ENCODE data around the gene SLC9A5.

The SLC9A5 gene

GRCh38 chr16:67278773-67279295 is 30.1 kb downstream of the SLC9A5 start:
- TF ChIP-seq CTCF (IDR thresholded peaks at IDR 0.05; ENCODE audit: low read length): peak; percentile 80
- no peak for TF ChIP-seq EZH2 (IDR thresholded peaks at IDR 0.05; ENCODE audit: borderline replicate concordance, low read length)
- peaks cover 9% of the 10 kb centered on the region for H3K4me1 ChIP-seq (ENCODE audit: insufficient read depth, low read length, severe bottlenecking)
- no peaks in the 10 kb centered on the region for H4K20me1 ChIP-seq (ENCODE audit: insufficient read depth, low read length)
- H3K4me3 ChIP-seq (ENCODE audit: low read depth, low read length, poor library complexity, severe bottlenecking): peak overlapping the region; percentile 78
- no peaks in the 10 kb centered on the region for H3K27me3 ChIP-seq (ENCODE audit: insufficient read depth, low read length)
- peak overlapping the region; percentile 72 for H3K4me2 ChIP-seq (ENCODE audit: low read length)
- no peak overlapping the region for H3K27ac ChIP-seq (ENCODE audit: low read depth, low read length, poor library complexity, severe bottlenecking)
- no peaks in the 10 kb centered on the region for H3F3A ChIP-seq (ENCODE audit: insufficient read depth, low read length)
- H3K79me2 ChIP-seq (ENCODE audit: insufficient read depth, low read length): no peaks in the 10 kb centered on the region
- H2AFZ ChIP-seq (ENCODE audit: low read length): peak overlapping the region; percentile 35; the same call in 1 of the 2 replicates
- peaks cover 9% of the 10 kb centered on the region for H3K36me3 ChIP-seq (ENCODE audit: insufficient read depth, low read length)
- H3K9ac ChIP-seq (ENCODE audit: low read length): peak overlapping the region; percentile 74
- H3K9me2 ChIP-seq (ENCODE audit: low read depth, low read length): no peaks in the 10 kb centered on the region
- no peaks in the 10 kb centered on the region for H3K9me3 ChIP-seq (ENCODE audit: low read length)

- Histone ChIP-seq H3K79me2 (ENCODE audit: insufficient read depth, low read length) (no peaks in the 10 kb centered on the region), H3K27ac (ENCODE audit: low read depth, low read length, poor library complexity, severe bottlenecking) (no peak within 1 kb of the TSS), H3K4me2 (ENCODE audit: low read length) (peak within 1 kb of the TSS; percentile 72), H3K4me1 (ENCODE audit: insufficient read depth, low read length, severe bottlenecking) (peaks cover 9% of the 10 kb centered on the region), H3K9ac (ENCODE audit: low read length) (peak within 1 kb of the TSS; percentile 74), H2AFZ (ENCODE audit: low read length) (peak within 1 kb of the TSS; percentile 35; the same call in 1 of the 2 replicates), H4K20me1 (ENCODE audit: insufficient read depth, low read length) (no peaks in the 10 kb centered on the region), H3K9me2 (ENCODE audit: low read depth, low read length) (no peaks in the 10 kb centered on the region), H3K36me3 (ENCODE audit: insufficient read depth, low read length) (peaks cover 9% of the 10 kb centered on the region), H3K9me3 (ENCODE audit: low read length) (no peaks in the 10 kb centered on the region), H3K27me3 (ENCODE audit: insufficient read depth, low read length) (no peaks in the 10 kb centered on the region), H3K4me3 (ENCODE audit: low read depth, low read length, poor library complexity, severe bottlenecking) (peak within 1 kb of the TSS; percentile 78), H3F3A (ENCODE audit: insufficient read depth, low read length) (no peaks in the 10 kb centered on the region)
- TF ChIP-seq EZH2 (IDR thresholded peaks at IDR 0.05; ENCODE audit: borderline replicate concordance, low read length) (no peak), CTCF (IDR thresholded peaks at IDR 0.05; ENCODE audit: low read length) (peak; percentile 69)
Observed at GRCh38 chr16:67279296-67280089, 30.7 kb downstream of the SLC9A5 start, which contains the start of gene PLEKHG4. Gene PLEKHG4 (plus strand): TSS chr16:67279532. CDS start chr16:67280045, 513 bp downstream.

GRCh38 chr16:67280090-67281015 is 31.6 kb downstream of the SLC9A5 start:
- TF ChIP-seq CTCF (IDR thresholded peaks at IDR 0.05; ENCODE audit: low read length): no peak
- no peak for TF ChIP-seq EZH2 (IDR thresholded peaks at IDR 0.05; ENCODE audit: borderline replicate concordance, low read length)
- Histone ChIP-seq H3K4me1 (ENCODE audit: insufficient read depth, low read length, severe bottlenecking) (peaks cover 9% of the 10 kb centered on the region), H3K4me3 (ENCODE audit: low read depth, low read length, poor library complexity, severe bottlenecking) (no peak overlapping the region), H3K27me3 (ENCODE audit: insufficient read depth, low read length) (no peaks in the 10 kb centered on the region), H3K27ac (ENCODE audit: low read depth, low read length, poor library complexity, severe bottlenecking) (no peak overlapping the region), H3K9me2 (ENCODE audit: low read depth, low read length) (no peaks in the 10 kb centered on the region), H3K9ac (ENCODE audit: low read length) (no peak overlapping the region), H3K4me2 (ENCODE audit: low read length) (no peak overlapping the region), H3K36me3 (ENCODE audit: insufficient read depth, low read length) (peaks cover 9% of the 10 kb centered on the region), H4K20me1 (ENCODE audit: insufficient read depth, low read length) (no peaks in the 10 kb centered on the region), H2AFZ (ENCODE audit: low read length) (no peak overlapping the region), H3K9me3 (ENCODE audit: low read length) (no peaks in the 10 kb centered on the region), H3K79me2 (ENCODE audit: insufficient read depth, low read length) (no peaks in the 10 kb centered on the region), H3F3A (ENCODE audit: insufficient read depth, low read length) (no peaks in the 10 kb centered on the region)
